OCI-LY7 (cell line): ENCODE data around the gene ADPRHL1. TPM values are rescaled to one million over a fixed set of nuclear protein-coding genes. Genes with fewer than 3 reads are reported as not detected.

Experiments
- BruUV-seq: library from RNA; stranded (reverse); fragments of 400-500 nt; replicated peaks from 2 replicates; lab custom pipeline; 2021; lab: Mats Ljungman, UMichigan
- CTCF ChIA-PET: fragments of 300-600 bp; sonication (Branson Sonifier 250); formaldehyde crosslinking; loops from one replicate; lab custom pipeline; 2022; ENCODE audit warnings: antibody characterized with exemption; ENCODE audit not compliant: unreplicated experiment; lab: Charles Lee
- POLR2A ChIA-PET: fragments of 300-600 bp; sonication (Branson Sonifier 250); formaldehyde crosslinking; loops from one replicate; lab custom pipeline; 2022; ENCODE audit warnings: antibody characterized with exemption; lab: Charles Lee
- DNase-seq: peaks from one replicate; pipeline ENCODE4 v3.0.0-alpha.2; 2015; ENCODE audit warnings: low spot score
- H2AFZ ChIP-seq: fragments of 200-600 bp; sonication (generic), shearing (Covaris generic); 2 replicates; pipeline ENCODE4 v1.6.1; 2014; ENCODE audit warnings: mild to moderate bottlenecking, antibody characterized with exemption, low read length, moderate library complexity
- H3K27ac ChIP-seq: fragments of 200-600 bp; sonication (generic); 2 replicates; pipeline ENCODE4 v1.5.1; 2014; ENCODE audit warnings: mixed run types, low read depth, mild to moderate bottlenecking, moderate library complexity, low read length, inconsistent platforms; ENCODE audit not compliant: poor library complexity, severe bottlenecking
- H3K36me3 ChIP-seq: fragments of 200-600 bp; sonication (generic); 2 replicates; pipeline ENCODE4 v1.6.1; 2014; ENCODE audit warnings: mild to moderate bottlenecking, antibody characterized with exemption, low read length, moderate library complexity, mixed read lengths; ENCODE audit not compliant: insufficient read depth
- H3K4me1 ChIP-seq: fragments of 200-600 bp; sonication (generic); 2 replicates; pipeline ENCODE4 v1.5.1; 2014; ENCODE audit warnings: mild to moderate bottlenecking, low read length; ENCODE audit not compliant: insufficient read depth, poor library complexity, severe bottlenecking
- H3K4me2 ChIP-seq: fragments of 200-600 bp; sonication (generic); 2 replicates; pipeline ENCODE4 v1.6.1; 2014; ENCODE audit warnings: mild to moderate bottlenecking, low read length
- H3K4me3 ChIP-seq: fragments of 200-600 bp; sonication (generic); 2 replicates; pipeline ENCODE4 v1.5.1; 2014; ENCODE audit warnings: mild to moderate bottlenecking, low read depth, low read length; ENCODE audit not compliant: poor library complexity, severe bottlenecking
- H3K79me2 ChIP-seq: fragments of 200-600 bp; sonication (generic); 2 replicates; pipeline ENCODE4 v1.6.1; 2016; ENCODE audit warnings: low read depth, mild to moderate bottlenecking, low read length, moderate library complexity, mixed read lengths; ENCODE audit not compliant: insufficient read depth
- H3K9me2 ChIP-seq: fragments of 200-600 bp; sonication (generic); 2 replicates; pipeline ENCODE4 v1.6.1; 2016; ENCODE audit warnings: mild to moderate bottlenecking, low read length, mixed read lengths; ENCODE audit not compliant: insufficient read depth
- H3K9me3 ChIP-seq: fragments of 200-600 bp; sonication (generic); 2 replicates; pipeline ENCODE4 v1.6.1; 2014; ENCODE audit warnings: mild to moderate bottlenecking, mixed run types, low read length, mixed read lengths
- H4K20me1 ChIP-seq: fragments of 200-600 bp; sonication (generic); 2 replicates; pipeline ENCODE4 v1.6.1; 2014; ENCODE audit warnings: mild to moderate bottlenecking, antibody characterized with exemption, low read length, moderate library complexity, mixed read lengths; ENCODE audit not compliant: insufficient read depth
- EZH2phosphoT487 ChIP-seq: fragments of 200-600 bp; sonication (generic); IDR thresholded peaks from 2 replicates; pipeline ENCODE4 v1.6.1; 2018; ENCODE audit warnings: low read depth, borderline replicate concordance, mild to moderate bottlenecking, mixed run types, antibody characterized with exemption, low read length, moderate library complexity, mixed read lengths
- intact Hi-C: fragments of 100-400 bp; cut with micrococcal nuclease; formaldehyde crosslinking; loops from one replicate; pipeline ENCODE4 v1.10.0; 2022; ENCODE audit not compliant: unreplicated experiment
- total RNA-seq, 2 experiments: library from RNA; depleted of rRNA in 1 of 2; stranded (reverse); fragments of >200 nt in 1 of 2; shearing (Covaris generic) in 1 of 2; gene quantifications; 2 replicates each; pipeline ENCODE4 v1.2.3, GENCODE V29; 2014 to 2022
- TF ChIP-seq, protein P1 (sequence below): fragments of 200-600 bp; sonication (generic); conservative IDR thresholded peaks from 2 replicates; pipeline ENCODE4 v1.5.1; 2014; ENCODE audit warnings: mild to moderate bottlenecking, antibody characterized with exemption, low read length, moderate library complexity, mixed read lengths

ADPRHL1 gene
- total RNA-seq, 2 experiments from 2014 or later = 2.5 to 6.2 TPM

- H3K4me1 ChIP-seq = no peaks in the 10 kb centered on the region
- H3K4me2 ChIP-seq = no peak overlapping the region
- CTCF ChIA-PET = no interaction called here
- H3K4me3 ChIP-seq = no peak overlapping the region
- no peak for TF ChIP-seq EZH2phosphoT487
- TF ChIP-seq, protein P1, sequence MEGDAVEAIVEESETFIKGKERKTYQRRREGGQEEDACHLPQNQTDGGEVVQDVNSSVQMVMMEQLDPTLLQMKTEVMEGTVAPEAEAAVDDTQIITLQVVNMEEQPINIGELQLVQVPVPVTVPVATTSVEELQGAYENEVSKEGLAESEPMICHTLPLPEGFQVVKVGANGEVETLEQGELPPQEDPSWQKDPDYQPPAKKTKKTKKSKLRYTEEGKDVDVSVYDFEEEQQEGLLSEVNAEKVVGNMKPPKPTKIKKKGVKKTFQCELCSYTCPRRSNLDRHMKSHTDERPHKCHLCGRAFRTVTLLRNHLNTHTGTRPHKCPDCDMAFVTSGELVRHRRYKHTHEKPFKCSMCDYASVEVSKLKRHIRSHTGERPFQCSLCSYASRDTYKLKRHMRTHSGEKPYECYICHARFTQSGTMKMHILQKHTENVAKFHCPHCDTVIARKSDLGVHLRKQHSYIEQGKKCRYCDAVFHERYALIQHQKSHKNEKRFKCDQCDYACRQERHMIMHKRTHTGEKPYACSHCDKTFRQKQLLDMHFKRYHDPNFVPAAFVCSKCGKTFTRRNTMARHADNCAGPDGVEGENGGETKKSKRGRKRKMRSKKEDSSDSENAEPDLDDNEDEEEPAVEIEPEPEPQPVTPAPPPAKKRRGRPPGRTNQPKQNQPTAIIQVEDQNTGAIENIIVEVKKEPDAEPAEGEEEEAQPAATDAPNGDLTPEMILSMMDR = no peak
- no peak overlapping the region for H2AFZ ChIP-seq
- intact Hi-C loops = no loop called here
- no peak for DNase-seq
- H4K20me1 ChIP-seq = no peaks in the 10 kb centered on the region
- peaks cover 18% of the 10 kb centered on the region for H3K36me3 ChIP-seq
- no peaks in the 10 kb centered on the region for H3K9me3 ChIP-seq
- POLR2A ChIA-PET = no interaction called here
- no peaks in the 10 kb centered on the region for H3K79me2 ChIP-seq
- no TSS peak for BruUV-seq
- H3K27ac ChIP-seq = no peak overlapping the region
- H3K9me2 ChIP-seq = no peaks in the 10 kb centered on the region
These were observed 2.9 kb upstream of the ADPRHL1 start for GRCh38 chr13:113456116-113456702.

- H3K4me1 ChIP-seq = peaks cover 5% of the 10 kb centered on the region
- no peaks in the 10 kb centered on the region for H4K20me1 ChIP-seq
- no peak for DNase-seq
- no peak overlapping the region for H2AFZ ChIP-seq
- no peaks in the 10 kb centered on the region for H3K9me3 ChIP-seq
- no peak overlapping the region for H3K4me2 ChIP-seq
- BruUV-seq = no TSS peak
- TF ChIP-seq, protein P1 = no peak
- TF ChIP-seq EZH2phosphoT487 = no peak
- H3K36me3 ChIP-seq = peaks cover 18% of the 10 kb centered on the region
- H3K4me3 ChIP-seq = no peak overlapping the region
- H3K79me2 ChIP-seq = no peaks in the 10 kb centered on the region
- ChIA-PET CTCF (no interaction called here), POLR2A (no interaction called here)
- no peak overlapping the region for H3K27ac ChIP-seq
- no peaks in the 10 kb centered on the region for H3K9me2 ChIP-seq
- intact Hi-C loops = no loop called here
These were observed 2.1 kb upstream of the ADPRHL1 start for GRCh38 chr13:113455384-113455783.

DNA sequence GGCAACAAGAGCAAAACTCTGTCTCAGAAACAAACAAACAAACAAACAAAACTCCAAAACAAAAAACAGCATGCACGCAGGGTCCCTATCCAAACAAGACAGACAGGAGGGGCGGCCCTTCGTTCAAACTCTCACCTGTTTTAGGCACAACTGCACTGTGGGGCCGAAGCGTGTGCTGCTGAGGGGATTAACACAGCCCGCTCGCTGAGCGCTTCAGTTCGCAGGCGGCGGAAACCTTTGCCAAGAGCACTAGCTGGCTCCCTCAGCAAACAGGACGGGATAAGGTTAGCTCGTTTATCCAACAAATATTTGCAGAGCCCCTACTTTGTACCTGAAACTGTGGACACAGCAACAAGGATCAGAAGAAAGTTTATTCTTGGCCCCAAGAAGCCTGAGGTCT lies 1.6 kb upstream of the ADPRHL1 start:
- TF ChIP-seq EZH2phosphoT487 = no peak
- TF ChIP-seq, protein P1 = no peak
- Histone ChIP-seq H3K4me1 (peaks cover 9% of the 10 kb centered on the region), H3K4me2 (no peak overlapping the region), H4K20me1 (no peaks in the 10 kb centered on the region), H3K79me2 (no peaks in the 10 kb centered on the region), H3K27ac (no peak overlapping the region), H3K9me3 (no peaks in the 10 kb centered on the region), H3K36me3 (peaks cover 18% of the 10 kb centered on the region; the same call in 1 of the 2 replicates), H3K9me2 (no peaks in the 10 kb centered on the region), H2AFZ (no peak overlapping the region), H3K4me3 (no peak overlapping the region)
- CTCF ChIA-PET = no interaction called here
- no peak for DNase-seq
- POLR2A ChIA-PET = no interaction called here
- no TSS peak for BruUV-seq
- intact Hi-C loops = no loop called here
